GM23248 (cell line): Measurements from ENCODE around the gene TRIOBP. TPM values are rescaled to one million over a fixed set of nuclear protein-coding genes. Genes with fewer than 3 reads are reported as not detected.

Experiments
- DNase-seq: peaks from one replicate; pipeline ENCODE4 v3.0.0-alpha.2; 2015
- H2AFZ ChIP-seq: fragments of 200-600 bp; sonication (generic); 2 replicates; pipeline ENCODE4 v1.6.1; 2016; ENCODE audit warnings: antibody characterized with exemption
- H3F3A ChIP-seq: fragments of 200-600 bp; sonication (generic); 2 replicates; pipeline ENCODE4 v1.6.1; 2016; ENCODE audit warnings: mild to moderate bottlenecking, antibody characterized with exemption, mixed run types; ENCODE audit not compliant: insufficient read depth
- H3K27ac ChIP-seq: fragments of 200-600 bp; sonication (generic); 2 replicates; pipeline ENCODE4 v1.5.1; 2016; ENCODE audit warnings: mild to moderate bottlenecking
- H3K27me3 ChIP-seq: fragments of 200-600 bp; sonication (generic); replicated peaks from 2 replicates; pipeline ENCODE4 v1.6.1; 2016; ENCODE audit warnings: mild to moderate bottlenecking; ENCODE audit not compliant: insufficient read depth
- H3K36me3 ChIP-seq: fragments of 200-600 bp; sonication (generic); 2 replicates; pipeline ENCODE4 v1.6.1; 2016; ENCODE audit warnings: low read depth, mild to moderate bottlenecking
- H3K4me1 ChIP-seq: fragments of 200-600 bp; sonication (generic); 2 replicates; pipeline ENCODE4 v1.6.1; 2016; ENCODE audit warnings: mild to moderate bottlenecking; ENCODE audit not compliant: insufficient read depth
- H3K4me2 ChIP-seq: fragments of 200-600 bp; sonication (generic); one replicate; pipeline ENCODE4 v1.6.1; 2016; ENCODE audit warnings: mild to moderate bottlenecking; ENCODE audit not compliant: unreplicated experiment
- H3K4me3 ChIP-seq: fragments of 200-600 bp; sonication (generic); 2 replicates; pipeline ENCODE4 v1.5.1; 2016; ENCODE audit warnings: mild to moderate bottlenecking
- H3K79me2 ChIP-seq: fragments of 200-600 bp; sonication (generic); 2 replicates; pipeline ENCODE4 v1.6.1; 2016; ENCODE audit warnings: mild to moderate bottlenecking; ENCODE audit not compliant: insufficient read depth
- H3K9ac ChIP-seq: fragments of 200-600 bp; sonication (generic); 2 replicates; pipeline ENCODE4 v1.6.1; 2016; ENCODE audit warnings: mild to moderate bottlenecking
- H3K9me2 ChIP-seq: fragments of 200-600 bp; sonication (generic); 2 replicates; pipeline ENCODE4 v1.6.1; 2016; ENCODE audit warnings: mixed run types, mild to moderate bottlenecking, moderate library complexity; ENCODE audit not compliant: insufficient read depth
- H3K9me3 ChIP-seq: fragments of 200-600 bp; sonication (generic); one replicate; pipeline ENCODE4 v1.6.1; 2017; ENCODE audit warnings: low read depth
- H4K20me1 ChIP-seq: fragments of 200-600 bp; sonication (generic); 2 replicates; pipeline ENCODE4 v1.6.0; 2016; ENCODE audit not compliant: insufficient read depth
- EZH2 ChIP-seq: fragments of 200-600 bp; sonication (generic); IDR thresholded peaks from 2 replicates; pipeline ENCODE4 v1.6.1; 2018; ENCODE audit warnings: antibody characterized with exemption, mild to moderate bottlenecking; ENCODE audit not compliant: insufficient read depth, poor library complexity, severe bottlenecking
- EZH2phosphoT487 ChIP-seq: fragments of 200-600 bp; sonication (generic); IDR thresholded peaks from 2 replicates; pipeline ENCODE4 v1.6.1; 2018; ENCODE audit warnings: antibody characterized with exemption, moderate library complexity, mild to moderate bottlenecking, low read depth; ENCODE audit not compliant: insufficient read depth
- WGBS, 2 experiments: methylation state at CpG; one replicate each; pipeline ENCODE4 v1.1.6; 2015 to 2017; ENCODE audit warnings: low lambda C conversion rate in 2 of 2, low coverage in 1 of 2; ENCODE audit errors: missing lambda C conversion rate in 2 of 2; 5-methylcytosine and 5-hydroxymethylcytosine counted together
- in situ Hi-C: fragments of 300-500 bp; cut with MboI; formaldehyde crosslinking; loops from 2 replicates; pipeline ENCODE4 v1.15.0; 2020
- polyA plus RNA-seq: library from polyadenylated mRNA; unstranded; fragments of >200 nt; fragmentation: Nextera tagmentation; extraction: Ambion mirVana; gene quantifications from 2 replicates; pipeline ENCODE4 v1.2.1, GENCODE V29; 2016
- total RNA-seq: library from RNA; depleted of rRNA; stranded (reverse); fragments of >200 nt; shearing (Covaris generic); gene quantifications from 2 replicates; pipeline ENCODE4 v1.2.3, GENCODE V29; 2014

The TRIOBP gene
- total and polyA plus RNA-seq, 2 experiments from 2014 or later = 123 to 135 TPM

- 92 to 93% methylated on average over 15 of the region's 15 CpGs for WGBS, 2 experiments
- Histone ChIP-seq H3K4me2 (no peak overlapping the region), H3K9me2 (no peaks in the 10 kb centered on the region), H2AFZ (no peak overlapping the region), H3K27ac (no peak overlapping the region), H4K20me1 (no peaks in the 10 kb centered on the region), H3K9ac (no peak overlapping the region), H3K79me2 (peaks cover 33% of the 10 kb centered on the region), H3K36me3 (peaks cover 1% of the 10 kb centered on the region; the same call in 1 of the 2 replicates), H3K4me3 (no peak overlapping the region), H3K27me3 (no peaks in the 10 kb centered on the region), H3K9me3 (no peaks in the 10 kb centered on the region), H3K4me1 (peaks cover 13% of the 10 kb centered on the region), H3F3A (peaks cover 6% of the 10 kb centered on the region)
- TF ChIP-seq EZH2phosphoT487 (no peak), EZH2 (no peak)
- in situ Hi-C loops = no loop called here
- no peak for DNase-seq
These were observed 24.5 kb upstream of the TRIOBP start for GRCh38 chr22:37672206-37672919.

GRCh38 chr22:37672920-37673455 is 23.9 kb upstream of the TRIOBP start:
- Histone ChIP-seq H3K9me3 (no peaks in the 10 kb centered on the region), H3K4me2 (no peak overlapping the region), H3K4me3 (no peak overlapping the region), H2AFZ (no peak overlapping the region), H3K27ac (no peak overlapping the region), H3K27me3 (no peaks in the 10 kb centered on the region), H4K20me1 (peaks cover 3% of the 10 kb centered on the region; the same call in 1 of the 2 replicates), H3K36me3 (peaks cover 8% of the 10 kb centered on the region), H3K9ac (no peak overlapping the region), H3K79me2 (peaks cover 33% of the 10 kb centered on the region), H3K4me1 (peaks cover 14% of the 10 kb centered on the region), H3F3A (peaks cover 9% of the 10 kb centered on the region), H3K9me2 (no peaks in the 10 kb centered on the region)
- WGBS, 2 experiments = 73 to 78% methylated on average over 11 of the region's 11 CpGs
- in situ Hi-C loops = no loop called here
- TF ChIP-seq EZH2 = no peak
- TF ChIP-seq EZH2phosphoT487 = no peak
- no peak for DNase-seq

- DNase-seq = no peak
- H3K4me2 ChIP-seq = peak overlapping the region; percentile 67
- H3K9ac ChIP-seq = peak overlapping the region; percentile 85
- H4K20me1 ChIP-seq = peaks cover 8% of the 10 kb centered on the region; the same call in 1 of the 2 replicates
- H3K9me3 ChIP-seq = no peaks in the 10 kb centered on the region
- no peak overlapping the region for H2AFZ ChIP-seq
- in situ Hi-C loops = no loop called here
- no peaks in the 10 kb centered on the region for H3K27me3 ChIP-seq
- H3K4me3 ChIP-seq = no peak overlapping the region
- WGBS, 2 experiments = 73 to 79% methylated on average over 12 of the region's 12 CpGs
- H3K36me3 ChIP-seq = peaks cover 14% of the 10 kb centered on the region
- TF ChIP-seq EZH2 (no peak), EZH2phosphoT487 (no peak)
- no peaks in the 10 kb centered on the region for H3K9me2 ChIP-seq
- peaks cover 17% of the 10 kb centered on the region for H3F3A ChIP-seq
- peak overlapping the region; percentile 82 for H3K27ac ChIP-seq
- peaks cover 33% of the 10 kb centered on the region for H3K79me2 ChIP-seq
- peaks cover 14% of the 10 kb centered on the region for H3K4me1 ChIP-seq
These were observed 22.6 kb upstream of the TRIOBP start for GRCh38 chr22:37674248-37674647.

- peak; percentile 99 for DNase-seq
- Histone ChIP-seq H3K27ac (peak within 1 kb of the TSS; percentile 82), H2AFZ (no peak within 1 kb of the TSS), H3K4me2 (peak within 1 kb of the TSS; percentile 100), H3K36me3 (peaks cover 19% of the 10 kb centered on the region), H3K9ac (peak within 1 kb of the TSS; percentile 85), H3F3A (peaks cover 27% of the 10 kb centered on the region), H3K79me2 (peaks cover 33% of the 10 kb centered on the region), H3K27me3 (no peaks in the 10 kb centered on the region), H3K9me3 (no peaks in the 10 kb centered on the region), H3K4me3 (peak within 1 kb of the TSS; percentile 89), H3K9me2 (no peaks in the 10 kb centered on the region), H4K20me1 (peaks cover 8% of the 10 kb centered on the region; the same call in 1 of the 2 replicates), H3K4me1 (peaks cover 14% of the 10 kb centered on the region)
- WGBS, 2 experiments = 0 to 1% methylated on average over 33 to 34 of the region's 34 CpGs
- in situ Hi-C loops = no loop called here
- TF ChIP-seq EZH2 (no peak), EZH2phosphoT487 (no peak)
These were observed 21.6 kb upstream of the TRIOBP start, which contains the start of gene LGALS1 for GRCh38 chr22:37674951-37675929. Gene LGALS1, plus strand, starts transcription at chr22:37675636. Its CDS starts 67 bp downstream, at chr22:37675703.
